Measurements from ENCODE around the gene TMEM120B.
"Not testable (repeated sequence)": the region's sequence is repeated elsewhere in the genome, so short reads cannot be mapped to it uniquely, and the experiment has no call there.

The TMEM120B gene

DNA sequence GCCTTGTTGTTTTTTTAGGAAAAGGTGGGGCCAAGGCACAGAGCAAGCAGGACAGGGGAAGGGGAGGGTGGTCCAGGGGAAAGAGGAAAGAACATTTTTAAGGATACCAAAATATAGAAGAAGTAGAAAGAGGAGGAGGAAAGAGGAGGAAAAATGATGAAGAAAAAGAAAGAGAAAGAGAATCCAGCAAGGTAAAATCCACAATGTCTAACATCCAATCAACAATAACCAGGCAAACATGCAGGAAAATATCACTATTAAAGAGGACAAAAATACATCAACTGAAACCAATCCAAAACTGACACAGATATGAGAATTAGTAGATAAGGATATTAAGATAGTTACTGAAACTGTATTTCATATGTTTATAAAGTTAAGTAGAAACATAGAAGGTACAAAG is 7.0 kb upstream of the TMEM120B start:
- H3K9me3 ChIP-seq (ENCODE audit: insufficient read depth, low read depth, low read length): no peaks in the 10 kb centered on the region
- TF ChIP-seq, protein P1, sequence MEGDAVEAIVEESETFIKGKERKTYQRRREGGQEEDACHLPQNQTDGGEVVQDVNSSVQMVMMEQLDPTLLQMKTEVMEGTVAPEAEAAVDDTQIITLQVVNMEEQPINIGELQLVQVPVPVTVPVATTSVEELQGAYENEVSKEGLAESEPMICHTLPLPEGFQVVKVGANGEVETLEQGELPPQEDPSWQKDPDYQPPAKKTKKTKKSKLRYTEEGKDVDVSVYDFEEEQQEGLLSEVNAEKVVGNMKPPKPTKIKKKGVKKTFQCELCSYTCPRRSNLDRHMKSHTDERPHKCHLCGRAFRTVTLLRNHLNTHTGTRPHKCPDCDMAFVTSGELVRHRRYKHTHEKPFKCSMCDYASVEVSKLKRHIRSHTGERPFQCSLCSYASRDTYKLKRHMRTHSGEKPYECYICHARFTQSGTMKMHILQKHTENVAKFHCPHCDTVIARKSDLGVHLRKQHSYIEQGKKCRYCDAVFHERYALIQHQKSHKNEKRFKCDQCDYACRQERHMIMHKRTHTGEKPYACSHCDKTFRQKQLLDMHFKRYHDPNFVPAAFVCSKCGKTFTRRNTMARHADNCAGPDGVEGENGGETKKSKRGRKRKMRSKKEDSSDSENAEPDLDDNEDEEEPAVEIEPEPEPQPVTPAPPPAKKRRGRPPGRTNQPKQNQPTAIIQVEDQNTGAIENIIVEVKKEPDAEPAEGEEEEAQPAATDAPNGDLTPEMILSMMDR (conservative IDR thresholded peaks at IDR 0.05; ENCODE audit: low read length): no peak
- TF ChIP-seq EZH2phosphoT487 (IDR thresholded peaks at IDR 0.05; ENCODE audit: borderline replicate concordance): no peak
- no peak overlapping the region for H3K4me2 ChIP-seq (ENCODE audit: low read depth, low read length, poor library complexity, severe bottlenecking)
- no peak overlapping the region for H2AFZ ChIP-seq (ENCODE audit: low read length)
- no peaks in the 10 kb centered on the region for H3K9me2 ChIP-seq (replicated peaks; ENCODE audit: low read depth, low read length)
- H3K4me1 ChIP-seq (ENCODE audit: insufficient read depth, low read length, poor library complexity, severe bottlenecking): no peaks in the 10 kb centered on the region
- no peak overlapping the region for H3K4me3 ChIP-seq (ENCODE audit: low read length, poor library complexity, severe bottlenecking)
- H3K36me3 ChIP-seq (ENCODE audit: insufficient read depth, low read length): no peaks in the 10 kb centered on the region
- no peaks in the 10 kb centered on the region for H4K20me1 ChIP-seq (ENCODE audit: insufficient read depth, low read length, poor library complexity, severe bottlenecking)
- no peak overlapping the region for H3K9ac ChIP-seq (ENCODE audit: low read depth, low read length, poor library complexity, severe bottlenecking)
- H3K27me3 ChIP-seq (ENCODE audit: insufficient read depth, low read length, poor library complexity, severe bottlenecking): no peaks in the 10 kb centered on the region
- no peaks in the 10 kb centered on the region for H3F3A ChIP-seq (ENCODE audit: low read depth)
- no peaks in the 10 kb centered on the region for H3K79me2 ChIP-seq (ENCODE audit: insufficient read depth, low read length)

DNA sequence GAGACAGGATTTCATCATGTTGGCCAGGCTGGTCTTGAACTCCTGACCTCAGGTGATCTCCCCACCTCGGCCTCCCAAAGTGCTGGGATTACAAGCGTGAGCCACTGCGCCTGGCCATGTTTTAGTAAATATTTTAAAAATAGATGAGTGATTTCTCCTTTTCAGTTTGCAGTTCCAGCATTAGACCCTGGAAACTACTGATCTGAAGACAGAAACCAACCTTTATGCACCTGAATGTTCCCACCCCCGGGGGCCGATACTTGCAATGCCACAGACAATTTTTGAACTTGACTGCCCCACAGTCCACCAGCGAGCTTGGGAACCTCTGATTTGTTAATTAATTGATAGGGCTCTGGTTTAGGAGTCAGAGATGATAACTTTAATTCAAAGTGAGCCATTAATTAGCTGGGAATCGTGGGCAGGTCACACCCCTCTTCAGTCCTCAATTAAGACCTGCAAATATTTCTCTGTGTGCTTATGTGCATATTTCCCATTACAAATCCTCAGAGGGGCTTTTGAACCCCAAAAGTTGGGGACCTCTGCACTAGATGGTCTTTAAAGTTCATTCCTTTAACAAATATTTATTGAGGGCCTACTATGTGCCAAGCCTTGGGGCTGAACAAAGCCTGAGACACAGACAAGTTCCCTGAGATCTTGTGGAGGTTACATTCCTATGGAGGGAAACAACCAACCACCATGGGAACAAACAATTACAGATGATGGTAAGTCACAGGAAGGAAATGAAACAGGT is 4.1 kb upstream of the TMEM120B start:
- Histone ChIP-seq H3K36me3 (ENCODE audit: insufficient read depth, low read length) (no peaks in the 10 kb centered on the region), H3K27me3 (ENCODE audit: insufficient read depth, low read length, poor library complexity, severe bottlenecking) (no peaks in the 10 kb centered on the region), H3F3A (ENCODE audit: low read depth) (no peaks in the 10 kb centered on the region), H3K79me2 (ENCODE audit: insufficient read depth, low read length) (peaks cover 8% of the 10 kb centered on the region; the same call in 1 of the 2 replicates), H3K9me2 (replicated peaks; ENCODE audit: low read depth, low read length) (no peaks in the 10 kb centered on the region), H3K4me2 (ENCODE audit: low read depth, low read length, poor library complexity, severe bottlenecking) (no peak overlapping the region), H2AFZ (ENCODE audit: low read length) (no peak overlapping the region; the same call in 1 of the 2 replicates), H3K4me1 (ENCODE audit: insufficient read depth, low read length, poor library complexity, severe bottlenecking) (peaks cover 11% of the 10 kb centered on the region), H3K9ac (ENCODE audit: low read depth, low read length, poor library complexity, severe bottlenecking) (no peak overlapping the region), H3K4me3 (ENCODE audit: low read length, poor library complexity, severe bottlenecking) (no peak overlapping the region), H3K9me3 (ENCODE audit: insufficient read depth, low read depth, low read length) (no peaks in the 10 kb centered on the region), H4K20me1 (ENCODE audit: insufficient read depth, low read length, poor library complexity, severe bottlenecking) (no peaks in the 10 kb centered on the region)
- TF ChIP-seq, protein P1 (conservative IDR thresholded peaks at IDR 0.05; ENCODE audit: low read length): no peak
- TF ChIP-seq EZH2phosphoT487 (IDR thresholded peaks at IDR 0.05; ENCODE audit: borderline replicate concordance): no peak

DNA sequence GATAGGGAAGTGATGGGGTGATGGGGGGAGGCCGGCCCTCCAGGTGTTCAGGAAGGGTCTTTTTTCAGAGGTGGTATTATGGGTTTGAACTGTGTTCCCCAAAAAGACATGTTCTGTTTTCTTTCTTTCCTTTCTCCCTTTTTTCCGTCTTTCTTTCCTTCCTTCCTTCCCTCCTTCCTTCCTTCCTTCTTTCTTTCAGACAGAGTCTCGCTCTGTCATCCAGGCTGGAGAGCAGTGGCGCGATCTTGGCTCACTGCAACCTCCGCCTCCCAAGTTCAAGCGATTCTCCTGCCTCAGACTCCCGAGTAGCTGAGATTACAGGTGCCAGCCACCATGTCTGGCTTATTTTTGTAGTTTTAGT is 3.5 kb upstream of the TMEM120B start:
- Histone ChIP-seq H3K79me2 (ENCODE audit: insufficient read depth, low read length) (peaks cover 14% of the 10 kb centered on the region; the same call in 1 of the 2 replicates), H3K4me1 (ENCODE audit: insufficient read depth, low read length, poor library complexity, severe bottlenecking) (peaks cover 17% of the 10 kb centered on the region)
- not testable (repeated sequence) for H3K27me3 ChIP-seq (ENCODE audit: insufficient read depth, low read length, poor library complexity, severe bottlenecking); H3K36me3 ChIP-seq (ENCODE audit: insufficient read depth, low read length); H4K20me1 ChIP-seq (ENCODE audit: insufficient read depth, low read length, poor library complexity, severe bottlenecking); H3K9me3 ChIP-seq (ENCODE audit: insufficient read depth, low read depth, low read length); H3F3A ChIP-seq (ENCODE audit: low read depth); H2AFZ ChIP-seq (ENCODE audit: low read length); H3K9me2 ChIP-seq (replicated peaks; ENCODE audit: low read depth, low read length); H3K9ac ChIP-seq (ENCODE audit: low read depth, low read length, poor library complexity, severe bottlenecking); H3K4me3 ChIP-seq (ENCODE audit: low read length, poor library complexity, severe bottlenecking); H3K4me2 ChIP-seq (ENCODE audit: low read depth, low read length, poor library complexity, severe bottlenecking)

DNA sequence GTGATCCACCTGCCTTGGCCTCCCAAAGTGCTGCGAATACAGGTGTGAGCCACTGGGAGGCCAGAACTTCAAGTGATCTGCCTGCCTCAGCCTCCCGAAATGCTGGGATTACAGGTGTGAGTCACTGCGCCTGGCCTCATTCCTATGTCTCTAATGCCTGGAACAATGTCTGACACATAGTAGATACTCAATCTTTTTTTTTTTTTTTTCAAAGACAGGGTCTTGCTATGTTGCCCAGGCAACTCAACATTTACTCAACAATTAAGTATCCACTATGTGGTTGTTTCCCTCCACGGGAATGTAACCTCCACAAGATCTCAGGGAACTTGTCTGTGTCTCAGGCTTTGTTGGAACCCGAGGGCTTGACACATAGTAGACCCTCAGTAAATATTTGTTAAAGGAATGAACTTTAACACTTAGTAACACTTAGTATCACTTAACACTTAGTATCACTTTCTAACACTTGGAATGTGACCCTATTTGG is 3.0 kb upstream of the TMEM120B start:
- no peaks in the 10 kb centered on the region for H3K9me3 ChIP-seq (ENCODE audit: insufficient read depth, low read depth, low read length)
- no peak overlapping the region for H3K4me2 ChIP-seq (ENCODE audit: low read depth, low read length, poor library complexity, severe bottlenecking)
- H3K9ac ChIP-seq (ENCODE audit: low read depth, low read length, poor library complexity, severe bottlenecking): no peak overlapping the region
- no peaks in the 10 kb centered on the region for H3F3A ChIP-seq (ENCODE audit: low read depth)
- H3K9me2 ChIP-seq (replicated peaks; ENCODE audit: low read depth, low read length): no peaks in the 10 kb centered on the region
- peaks cover 16% of the 10 kb centered on the region; the same call in 1 of the 2 replicates for H3K79me2 ChIP-seq (ENCODE audit: insufficient read depth, low read length)
- no peak overlapping the region for H3K4me3 ChIP-seq (ENCODE audit: low read length, poor library complexity, severe bottlenecking)
- H3K4me1 ChIP-seq (ENCODE audit: insufficient read depth, low read length, poor library complexity, severe bottlenecking): peaks cover 19% of the 10 kb centered on the region
- H4K20me1 ChIP-seq (ENCODE audit: insufficient read depth, low read length, poor library complexity, severe bottlenecking): no peaks in the 10 kb centered on the region
- no peak overlapping the region for H2AFZ ChIP-seq (ENCODE audit: low read length)
- no peaks in the 10 kb centered on the region for H3K36me3 ChIP-seq (ENCODE audit: insufficient read depth, low read length)
- H3K27me3 ChIP-seq (ENCODE audit: insufficient read depth, low read length, poor library complexity, severe bottlenecking): no peaks in the 10 kb centered on the region
- TF ChIP-seq EZH2phosphoT487 (IDR thresholded peaks at IDR 0.05; ENCODE audit: borderline replicate concordance): no peak
- TF ChIP-seq, protein P1 (conservative IDR thresholded peaks at IDR 0.05; ENCODE audit: low read length): no peak
